Endodermal cell (in vitro differentiated cells): ENCODE measurements around the gene PHOSPHO2. TPM values are rescaled to one million over a fixed set of nuclear protein-coding genes. Genes with fewer than 3 reads are reported as not detected.

Experiments
- DNase-seq: peaks from one replicate; pipeline ENCODE4 v3.0.0-alpha.2; 2017
- H3K27ac ChIP-seq: 2 replicates; pipeline ENCODE4 v1.5.1; 2013; ENCODE audit warnings: mild to moderate bottlenecking, low read depth, low read length, moderate library complexity
- H3K27me3 ChIP-seq: 2 replicates; pipeline ENCODE4 v1.6.1; 2013; ENCODE audit warnings: mild to moderate bottlenecking, low read length, moderate library complexity; ENCODE audit not compliant: insufficient read depth, control insufficient read depth, poor library complexity, severe bottlenecking
- H3K36me3 ChIP-seq: 2 replicates; pipeline ENCODE4 v1.7.0; 2013; ENCODE audit warnings: mild to moderate bottlenecking, low read length, moderate library complexity; ENCODE audit not compliant: control insufficient read depth, insufficient read depth
- H3K4me1 ChIP-seq: one replicate; pipeline ENCODE4 v1.7.0; 2013; ENCODE audit warnings: low read length; ENCODE audit not compliant: control insufficient read depth, insufficient read depth
- H3K4me3 ChIP-seq: 2 replicates; pipeline ENCODE4 v1.5.1; 2013; ENCODE audit warnings: mild to moderate bottlenecking, low read length, moderate library complexity
- H3K9ac ChIP-seq: 2 replicates; pipeline ENCODE4 v1.6.1; 2013; ENCODE audit warnings: mild to moderate bottlenecking, low read length, moderate library complexity; ENCODE audit not compliant: poor library complexity, severe bottlenecking; ENCODE audit errors: extremely low read depth
- H3K9me3 ChIP-seq: 2 replicates; pipeline ENCODE4 v1.6.1; 2013; ENCODE audit warnings: mild to moderate bottlenecking, low read length, moderate library complexity; ENCODE audit not compliant: control insufficient read depth
- H3K27ac Mint-ChIP-seq: 2 replicates; pipeline ENCODE4 v1.8.0; 2020; ENCODE audit warnings: mixed read lengths
- H3K27me3 Mint-ChIP-seq: 2 replicates; pipeline ENCODE4 v1.8.0; 2021; ENCODE audit warnings: mild to moderate bottlenecking, mixed read lengths; ENCODE audit not compliant: insufficient read depth
- H3K36me3 Mint-ChIP-seq: 2 replicates; pipeline ENCODE4 v1.8.0; 2020; ENCODE audit warnings: low read depth, mixed read lengths
- H3K4me1 Mint-ChIP-seq: 2 replicates; pipeline ENCODE4 v1.8.0; 2020; ENCODE audit warnings: mixed read lengths
- H3K4me3 Mint-ChIP-seq: 2 replicates; pipeline ENCODE4 v1.8.0; 2020; ENCODE audit warnings: mild to moderate bottlenecking, moderate library complexity, mixed read lengths
- H3K9me3 Mint-ChIP-seq: 2 replicates; pipeline ENCODE4 v1.8.0; 2020; ENCODE audit warnings: mild to moderate bottlenecking, mixed read lengths
- WGBS, 2 experiments: methylation state at CpG; one replicate each; pipeline versions ENCODE4 v1.1.5 to v1.1.7; 2013; ENCODE audit warnings: missing lambda C conversion rate in 2 of 2, mixed read lengths in 1 of 2; ENCODE audit not compliant: insufficient coverage in 1 of 2, insufficient read length in 1 of 2; 5-methylcytosine and 5-hydroxymethylcytosine counted together
- total RNA-seq, 2 donors: library from RNA; stranded (reverse); fragmentation: NEBNext Ultra II Directional in 1 of 2; extraction: Animal tissue kit (Norgen Biotek cat#: 25700) in 1 of 2; gene quantifications; 2 replicates in 1 of 2; 3 replicates in 1 of 2; pipeline ENCODE4 v1.2.1, GENCODE V29; 2021
- TF ChIP-seq, protein P1 (sequence below): fragments of 200-600 bp; sonication (generic); conservative IDR thresholded peaks from 2 replicates; pipeline ENCODE4 v1.5.0; 2021; ENCODE audit warnings: antibody characterized with exemption, mild to moderate bottlenecking

PHOSPHO2 gene
- total RNA-seq, 2 donors from 2014 or later, result 6.3 to 7.3 TPM

DNA sequence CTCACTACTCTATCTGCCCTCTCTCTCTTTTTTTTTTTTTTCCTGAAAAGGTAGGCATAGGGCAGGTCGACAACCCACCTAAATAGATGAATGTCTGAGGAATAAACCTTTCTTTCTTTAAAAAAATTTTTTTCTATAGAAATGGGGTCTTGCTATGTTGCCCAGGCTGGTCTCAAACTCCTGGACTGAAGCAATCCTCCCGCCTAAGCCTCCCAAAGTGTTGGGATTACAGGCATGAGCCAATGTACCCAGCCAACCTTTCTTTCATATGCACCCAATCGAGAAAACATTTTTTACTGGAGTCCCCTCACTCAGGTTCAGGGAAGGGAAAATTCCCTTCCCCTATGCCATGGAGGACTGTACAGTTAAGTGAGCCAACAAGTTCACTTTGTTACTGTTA, 31.0 kb upstream of the PHOSPHO2 start:
- no peak for DNase-seq
- H3K27ac ChIP-seq, result no peak overlapping the region
- WGBS, 2 experiments, result 89 to 100% methylated on average over 2 of the region's 3 CpGs
- no peaks in the 10 kb centered on the region for H3K9me3 Mint-ChIP-seq
- H3K27me3 ChIP-seq, result peaks cover 53% of the 10 kb centered on the region
- no peaks in the 10 kb centered on the region for H3K4me1 Mint-ChIP-seq
- no peaks in the 10 kb centered on the region for H3K9me3 ChIP-seq
- no peak overlapping the region for H3K4me3 Mint-ChIP-seq
- no peaks in the 10 kb centered on the region for H3K36me3 ChIP-seq
- TF ChIP-seq, protein P1, sequence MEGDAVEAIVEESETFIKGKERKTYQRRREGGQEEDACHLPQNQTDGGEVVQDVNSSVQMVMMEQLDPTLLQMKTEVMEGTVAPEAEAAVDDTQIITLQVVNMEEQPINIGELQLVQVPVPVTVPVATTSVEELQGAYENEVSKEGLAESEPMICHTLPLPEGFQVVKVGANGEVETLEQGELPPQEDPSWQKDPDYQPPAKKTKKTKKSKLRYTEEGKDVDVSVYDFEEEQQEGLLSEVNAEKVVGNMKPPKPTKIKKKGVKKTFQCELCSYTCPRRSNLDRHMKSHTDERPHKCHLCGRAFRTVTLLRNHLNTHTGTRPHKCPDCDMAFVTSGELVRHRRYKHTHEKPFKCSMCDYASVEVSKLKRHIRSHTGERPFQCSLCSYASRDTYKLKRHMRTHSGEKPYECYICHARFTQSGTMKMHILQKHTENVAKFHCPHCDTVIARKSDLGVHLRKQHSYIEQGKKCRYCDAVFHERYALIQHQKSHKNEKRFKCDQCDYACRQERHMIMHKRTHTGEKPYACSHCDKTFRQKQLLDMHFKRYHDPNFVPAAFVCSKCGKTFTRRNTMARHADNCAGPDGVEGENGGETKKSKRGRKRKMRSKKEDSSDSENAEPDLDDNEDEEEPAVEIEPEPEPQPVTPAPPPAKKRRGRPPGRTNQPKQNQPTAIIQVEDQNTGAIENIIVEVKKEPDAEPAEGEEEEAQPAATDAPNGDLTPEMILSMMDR, result no peak
- H3K36me3 Mint-ChIP-seq, result no peaks in the 10 kb centered on the region
- H3K4me1 ChIP-seq, result no peaks in the 10 kb centered on the region
- H3K4me3 ChIP-seq, result no peak overlapping the region
- H3K9ac ChIP-seq, result no peak overlapping the region
- no peak overlapping the region for H3K27ac Mint-ChIP-seq
- peaks cover 12% of the 10 kb centered on the region for H3K27me3 Mint-ChIP-seq

DNA sequence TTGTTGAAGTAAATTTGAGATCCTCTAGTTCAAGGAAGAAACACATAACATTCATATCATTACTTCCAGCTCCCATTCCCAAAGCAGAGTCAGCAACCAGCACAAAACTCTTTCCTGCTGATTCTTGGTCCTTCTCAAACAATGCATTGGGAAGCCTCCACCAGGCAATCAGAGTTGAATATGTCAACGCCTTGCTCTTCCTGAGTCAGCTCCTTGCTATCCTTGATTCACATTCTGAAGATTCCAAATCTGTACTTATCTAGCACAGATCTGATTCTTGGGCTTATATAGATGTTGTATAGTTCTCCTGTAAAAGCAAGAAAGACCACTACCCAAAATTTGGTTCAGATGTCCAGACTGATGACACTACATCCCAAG, 29.7 kb upstream of the PHOSPHO2 start:
- TF ChIP-seq, protein P1, result no peak
- Mint-ChIP-seq H3K36me3 (no peaks in the 10 kb centered on the region), H3K4me1 (no peaks in the 10 kb centered on the region), H3K27me3 (peaks cover 15% of the 10 kb centered on the region), H3K4me3 (no peak overlapping the region), H3K27ac (no peak overlapping the region), H3K9me3 (no peaks in the 10 kb centered on the region)
- Histone ChIP-seq H3K9me3 (no peaks in the 10 kb centered on the region), H3K9ac (no peak overlapping the region), H3K27ac (no peak overlapping the region), H3K4me3 (no peak overlapping the region), H3K4me1 (no peaks in the 10 kb centered on the region), H3K27me3 (peaks cover 66% of the 10 kb centered on the region), H3K36me3 (no peaks in the 10 kb centered on the region)
- WGBS, 2 experiments, result 80 to 81% methylated on average over 1 of the region's 1 CpG
- no peak for DNase-seq

DNA sequence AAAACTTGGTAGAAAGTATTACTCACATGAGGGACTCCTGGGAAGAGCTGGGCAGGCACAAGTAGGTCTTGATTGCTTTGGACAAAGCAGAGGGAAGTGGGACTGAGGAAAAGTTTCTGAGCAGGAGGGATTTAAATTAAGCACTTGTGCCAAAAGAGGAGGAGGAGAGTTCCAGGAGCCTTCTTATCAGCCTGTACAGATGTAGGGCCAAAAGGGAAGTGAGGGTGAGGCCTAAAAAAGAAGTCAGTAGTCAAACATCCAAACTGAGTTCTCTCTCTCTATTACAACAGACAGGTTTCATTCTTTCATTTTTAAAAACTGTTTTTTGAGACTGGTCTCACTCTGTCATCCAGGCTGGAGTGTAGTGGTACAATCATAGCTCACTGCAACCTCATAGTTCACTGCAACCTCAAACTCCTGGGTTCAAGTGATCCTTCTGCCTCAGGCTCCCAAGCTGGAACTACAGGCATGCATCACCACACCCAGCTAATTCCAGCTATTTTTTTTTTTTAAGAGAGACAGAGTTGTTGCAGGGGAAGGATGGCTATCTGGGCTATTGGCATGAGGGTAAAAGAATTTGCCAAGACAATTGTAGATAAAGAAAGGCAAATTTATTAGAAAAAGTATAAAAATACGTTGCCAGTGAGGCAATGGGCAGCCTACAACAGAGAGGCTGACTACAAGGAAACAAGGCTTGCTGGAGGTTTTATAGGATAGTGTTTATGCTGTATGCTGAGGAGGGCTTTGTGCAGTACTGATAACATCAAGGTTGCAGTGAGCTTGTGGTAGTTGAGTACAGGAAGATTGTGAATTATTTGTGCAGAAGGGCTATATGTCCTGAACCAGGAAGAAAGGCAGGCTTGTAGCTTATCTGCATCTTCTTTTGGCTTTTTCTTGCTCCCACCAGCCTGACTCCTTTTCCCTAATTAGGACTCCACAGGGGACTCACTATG, 29.0 kb upstream of the PHOSPHO2 start:
- WGBS, 2 experiments, result 85% methylated on average over 1 of the region's 1 CpG
- H3K9me3 ChIP-seq, result no peaks in the 10 kb centered on the region
- Mint-ChIP-seq H3K9me3 (no peaks in the 10 kb centered on the region), H3K4me3 (no peak overlapping the region), H3K27ac (no peak overlapping the region), H3K27me3 (peaks cover 15% of the 10 kb centered on the region), H3K36me3 (no peaks in the 10 kb centered on the region), H3K4me1 (no peaks in the 10 kb centered on the region)
- no peak overlapping the region for H3K9ac ChIP-seq
- H3K4me1 ChIP-seq, result no peaks in the 10 kb centered on the region
- peaks cover 68% of the 10 kb centered on the region for H3K27me3 ChIP-seq
- no peak for DNase-seq
- H3K4me3 ChIP-seq, result no peak overlapping the region
- TF ChIP-seq, protein P1, result no peak
- H3K27ac ChIP-seq, result no peak overlapping the region
- no peaks in the 10 kb centered on the region for H3K36me3 ChIP-seq
